HG02678 (cell line): Measurements from ENCODE around the gene KLHL1.

Experiments
- ATAC-seq: cut with Tn5 transposase; IDR thresholded peaks from one replicate; pipeline ENCODE4 v1.9.1; 2021; ENCODE audit warnings: mild to moderate bottlenecking, moderate library complexity; ENCODE audit not compliant: unreplicated experiment

KLHL1 gene

GRCh38 chr13:70016116-70016515 is 92.1 kb downstream of the KLHL1 start:
- ATAC-seq, result no peak

- ATAC-seq, result no peak
Observed at GRCh38 chr13:70014337-70014736, 93.9 kb downstream of the KLHL1 start.

GRCh38 chr13:69999875-70000274 is 108.4 kb downstream of the KLHL1 start:
- no peak for ATAC-seq

- ATAC-seq, result no peak
Observed at GRCh38 chr13:69997061-69997460, 111.2 kb downstream of the KLHL1 start.

- ATAC-seq, result peak; percentile 58
Observed at GRCh38 chr13:69980799-69981198, 127.5 kb downstream of the KLHL1 start.

GRCh38 chr13:69975496-69975895 is 132.8 kb downstream of the KLHL1 start:
- ATAC-seq, result no peak

GRCh38 chr13:69970520-69970919 is 137.7 kb downstream of the KLHL1 start:
- no peak for ATAC-seq

GRCh38 chr13:69959046-69959445 is 149.2 kb downstream of the KLHL1 start:
- ATAC-seq, result no peak

GRCh38 chr13:69956839-69957238 is 151.4 kb downstream of the KLHL1 start:
- no peak for ATAC-seq

- ATAC-seq, result no peak
Observed at GRCh38 chr13:69956349-69956748, 151.9 kb downstream of the KLHL1 start.

GRCh38 chr13:69955271-69955670 is 153.0 kb downstream of the KLHL1 start:
- no peak for ATAC-seq

GRCh38 chr13:69951412-69951811 is 156.8 kb downstream of the KLHL1 start:
- ATAC-seq, result no peak

- ATAC-seq, result no peak
Observed at GRCh38 chr13:69950160-69950559, 158.1 kb downstream of the KLHL1 start.

GRCh38 chr13:69948016-69948415 is 160.2 kb downstream of the KLHL1 start:
- ATAC-seq, result peak; percentile 99

- ATAC-seq, result peak; percentile 22
Observed at GRCh38 chr13:69947582-69947981, 160.7 kb downstream of the KLHL1 start.

- no peak for ATAC-seq
Observed at GRCh38 chr13:69946511-69946910, 161.7 kb downstream of the KLHL1 start.

- peak; percentile 76 for ATAC-seq
Observed at GRCh38 chr13:69935043-69935442, 173.2 kb downstream of the KLHL1 start.

GRCh38 chr13:69928262-69928661 is 180.0 kb downstream of the KLHL1 start:
- no peak for ATAC-seq

- no peak for ATAC-seq
Observed at GRCh38 chr13:69921156-69921555, 187.1 kb downstream of the KLHL1 start.

GRCh38 chr13:69912630-69913029 is 195.6 kb downstream of the KLHL1 start:
- no peak for ATAC-seq

GRCh38 chr13:69910800-69911199 is 197.5 kb downstream of the KLHL1 start:
- no peak for ATAC-seq

- ATAC-seq, result no peak
Observed at GRCh38 chr13:69904784-69905183, 203.5 kb downstream of the KLHL1 start.

GRCh38 chr13:69903081-69903480 is 205.2 kb downstream of the KLHL1 start:
- no peak for ATAC-seq

- ATAC-seq, result no peak
Observed at GRCh38 chr13:69882451-69882850, 225.8 kb downstream of the KLHL1 start.
